Cardiac septum (tissue), 1 donor: ENCODE results near the gene SSU72. TPM values are rescaled to one million over a fixed set of nuclear protein-coding genes. Genes with fewer than 3 reads are reported as not detected.
A peak's percentile ranks its signal among the peaks of the same experiment; 100 is the strongest.
"Not testable (repeated sequence)": the region's sequence is repeated elsewhere in the genome, so short reads cannot be mapped to it uniquely, and the experiment has no call there.

ENCODE experiments used
- DNase-seq: peaks from one replicate; pipeline ENCODE4 v3.0.0-alpha.2; 2020; ENCODE audit warnings: low spot score
- intact Hi-C: fragments of 100-400 bp; cut with DNase I; formaldehyde crosslinking; loops from one replicate; pipeline ENCODE4 v1.14.0; 2022
- total RNA-seq: library from RNA; stranded (reverse); fragmentation: NEBNext Ultra II Directional; extraction: Animal tissue kit (Norgen Biotek cat#: 25700); gene quantifications from one replicate; pipeline ENCODE4 v1.2.1, GENCODE V29; 2021
- donor health status: DM: no; HTN: no; CAD: no.

Gene SSU72
- total RNA-seq, 1 donor from 2014 or later, result 90.7 TPM

GRCh38 chr1:1599030-1599934 is 24.6 kb upstream of the SSU72 start:
- intact Hi-C loops, result no loop called here
- DNase-seq, result no peak

- no peak for DNase-seq
- intact Hi-C loops, result no loop called here
Measured at GRCh38 chr1:1598720-1599029, 24.0 kb upstream of the SSU72 start.

GRCh38 chr1:1598051-1598719 is 23.5 kb upstream of the SSU72 start:
- no peak for DNase-seq
- intact Hi-C loops, result no loop called here

GRCh38 chr1:1597275-1597930 is 22.7 kb upstream of the SSU72 start:
- intact Hi-C loops, result no loop called here
- no peak for DNase-seq

- no peak for DNase-seq
- intact Hi-C loops, result no loop called here
Measured at GRCh38 chr1:1596493-1597274, 22.0 kb upstream of the SSU72 start.

- intact Hi-C loops, DNase-seq: not testable (repeated sequence)
Measured at GRCh38 chr1:1595341-1595740, 20.7 kb upstream of the SSU72 start.

GRCh38 chr1:1594602-1595260 is 20.1 kb upstream of the SSU72 start:
- intact Hi-C loops, result no loop called here

GRCh38 chr1:1593834-1594601 is 19.4 kb upstream of the SSU72 start:
- intact Hi-C loops, result no loop called here
- no peak for DNase-seq

More at GRCh38 chr1:1594602-1595260, 20.1 kb upstream of the SSU72 start:
- DNase-seq, result no peak

GRCh38 chr1:1591452-1591851 is 16.8 kb upstream of the SSU72 start:
- intact Hi-C loops, result no loop called here
- no peak for DNase-seq

- intact Hi-C loops, result no loop called here
- no peak for DNase-seq
Measured at GRCh38 chr1:1583347-1584010, 8.8 kb upstream of the SSU72 start.

- no peak for DNase-seq
- intact Hi-C loops, result no loop called here
Measured at GRCh38 chr1:1582585-1583346, 8.1 kb upstream of the SSU72 start.

GRCh38 chr1:1578371-1578940 is 3.8 kb upstream of the SSU72 start:
- intact Hi-C loops, result loop anchor here (10.0 kb wide), 1 partner anchor 76 kb away; the partner anchor contains the start of gene CDK11B

GRCh38 chr1:1577367-1578011 is 2.8 kb upstream of the SSU72 start:
- intact Hi-C loops, result loop anchor here (10.0 kb wide), 1 partner anchor 77 kb away; the partner anchor contains the start of gene CDK11B
- no peak for DNase-seq

More at GRCh38 chr1:1578371-1578940, 3.8 kb upstream of the SSU72 start:
- DNase-seq, result no peak

GRCh38 chr1:1573843-1574720 is 581 bp downstream of the SSU72 start:
- peak; percentile 80 for DNase-seq
- intact Hi-C loops, result loop anchor here (2.0 to 10.0 kb wide), 3 partner anchors 41 to 81 kb away; partner anchors contain the start of genes CDK11B and MIB2

- intact Hi-C loops, result no loop called here
- DNase-seq, result no peak
Measured at GRCh38 chr1:1569341-1569740, 5.3 kb downstream of the SSU72 start.
